Measurements from ENCODE around the gene CENATAC. TPM values are rescaled to one million over a fixed set of nuclear protein-coding genes. Genes with fewer than 3 reads are reported as not detected.
"Not testable (repeated sequence)": the region's sequence is repeated elsewhere in the genome, so short reads cannot be mapped to it uniquely, and the experiment has no call there.

CENATAC gene
- total RNA-seq, 3 donors from 2014 or later, result 42.9 to 75.4 (median 71.1) TPM

DNA sequence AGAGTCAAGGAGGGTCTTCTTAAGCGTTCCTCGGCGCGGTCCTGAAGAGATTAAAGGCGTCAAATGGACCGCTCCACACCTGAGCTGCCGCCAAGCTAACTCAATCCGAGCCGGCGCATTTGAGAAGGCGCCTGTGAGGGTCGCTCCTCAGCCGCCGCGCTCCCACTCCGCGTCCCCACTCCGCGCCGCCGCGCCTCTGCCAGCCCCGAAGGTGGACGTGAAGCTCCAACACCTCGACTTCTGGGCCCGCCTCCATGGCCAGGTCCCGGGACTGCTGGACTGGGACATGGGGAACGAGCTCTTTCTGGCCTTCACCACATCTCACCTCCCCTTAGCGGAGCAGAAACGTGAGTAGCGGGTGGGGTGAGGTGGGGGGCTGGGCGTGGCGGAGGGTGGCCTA is 26.3 kb upstream of the CENATAC start, which contains the start of gene FOXR1:
Gene FOXR1, plus strand, starts transcription at position 116 of the 400 bp plus-strand sequence. Its CDS starts 171 bp downstream, at position 287.
- intact Hi-C loops (cut with DNase I; ENCODE audit: low total_unique reads), result no loop called here
- no peaks in the 10 kb centered on the region for H3K27me3 ChIP-seq
- no peak for TF ChIP-seq POLR2A (IDR thresholded peaks at IDR 0.05)
- TF ChIP-seq, protein P1, sequence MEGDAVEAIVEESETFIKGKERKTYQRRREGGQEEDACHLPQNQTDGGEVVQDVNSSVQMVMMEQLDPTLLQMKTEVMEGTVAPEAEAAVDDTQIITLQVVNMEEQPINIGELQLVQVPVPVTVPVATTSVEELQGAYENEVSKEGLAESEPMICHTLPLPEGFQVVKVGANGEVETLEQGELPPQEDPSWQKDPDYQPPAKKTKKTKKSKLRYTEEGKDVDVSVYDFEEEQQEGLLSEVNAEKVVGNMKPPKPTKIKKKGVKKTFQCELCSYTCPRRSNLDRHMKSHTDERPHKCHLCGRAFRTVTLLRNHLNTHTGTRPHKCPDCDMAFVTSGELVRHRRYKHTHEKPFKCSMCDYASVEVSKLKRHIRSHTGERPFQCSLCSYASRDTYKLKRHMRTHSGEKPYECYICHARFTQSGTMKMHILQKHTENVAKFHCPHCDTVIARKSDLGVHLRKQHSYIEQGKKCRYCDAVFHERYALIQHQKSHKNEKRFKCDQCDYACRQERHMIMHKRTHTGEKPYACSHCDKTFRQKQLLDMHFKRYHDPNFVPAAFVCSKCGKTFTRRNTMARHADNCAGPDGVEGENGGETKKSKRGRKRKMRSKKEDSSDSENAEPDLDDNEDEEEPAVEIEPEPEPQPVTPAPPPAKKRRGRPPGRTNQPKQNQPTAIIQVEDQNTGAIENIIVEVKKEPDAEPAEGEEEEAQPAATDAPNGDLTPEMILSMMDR (IDR thresholded peaks at IDR 0.05), result no peak
- DNase-seq (ENCODE audit: low spot score in 2 of 2), result no peak
- no peaks in the 10 kb centered on the region for H3K36me3 ChIP-seq
- no peak within 1 kb of the TSS for H3K27ac ChIP-seq
- H3K9me3 ChIP-seq, result no peaks in the 10 kb centered on the region
- H3K4me3 ChIP-seq, result no peak within 1 kb of the TSS
- H3K4me1 ChIP-seq, result no peaks in the 10 kb centered on the region

DNA sequence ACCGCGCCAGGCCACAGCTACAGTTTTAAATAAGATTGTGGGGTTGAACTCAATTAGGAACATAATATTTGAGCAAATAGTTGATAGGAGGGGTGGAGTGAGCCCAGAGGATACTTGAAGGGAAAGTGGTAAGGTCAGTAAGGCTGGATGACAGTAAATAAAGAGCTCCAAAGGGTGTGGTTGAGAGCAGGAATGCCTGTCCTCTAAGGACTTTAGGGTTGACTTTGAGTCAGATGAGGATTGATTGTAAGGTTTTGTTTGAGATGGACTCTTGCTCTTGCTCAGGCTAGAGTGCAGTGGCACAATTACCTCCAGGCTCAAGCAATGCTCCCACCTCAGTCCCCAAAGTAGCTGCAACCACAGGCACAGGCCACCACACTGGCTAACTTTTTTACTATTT is 24.0 kb upstream of the CENATAC start:
- H3K36me3 ChIP-seq, result no peaks in the 10 kb centered on the region
- H3K27me3 ChIP-seq, result no peaks in the 10 kb centered on the region
- DNase-seq (ENCODE audit: low spot score in 2 of 2), result no peak
- intact Hi-C loops (cut with DNase I; ENCODE audit: low total_unique reads), result no loop called here
- H3K4me1 ChIP-seq, result no peaks in the 10 kb centered on the region
- H3K4me3 ChIP-seq, result no peak overlapping the region
- H3K27ac ChIP-seq, result no peak overlapping the region
- no peak for TF ChIP-seq POLR2AphosphoS5 (IDR thresholded peaks at IDR 0.05)
- no peaks in the 10 kb centered on the region for H3K9me3 ChIP-seq

DNA sequence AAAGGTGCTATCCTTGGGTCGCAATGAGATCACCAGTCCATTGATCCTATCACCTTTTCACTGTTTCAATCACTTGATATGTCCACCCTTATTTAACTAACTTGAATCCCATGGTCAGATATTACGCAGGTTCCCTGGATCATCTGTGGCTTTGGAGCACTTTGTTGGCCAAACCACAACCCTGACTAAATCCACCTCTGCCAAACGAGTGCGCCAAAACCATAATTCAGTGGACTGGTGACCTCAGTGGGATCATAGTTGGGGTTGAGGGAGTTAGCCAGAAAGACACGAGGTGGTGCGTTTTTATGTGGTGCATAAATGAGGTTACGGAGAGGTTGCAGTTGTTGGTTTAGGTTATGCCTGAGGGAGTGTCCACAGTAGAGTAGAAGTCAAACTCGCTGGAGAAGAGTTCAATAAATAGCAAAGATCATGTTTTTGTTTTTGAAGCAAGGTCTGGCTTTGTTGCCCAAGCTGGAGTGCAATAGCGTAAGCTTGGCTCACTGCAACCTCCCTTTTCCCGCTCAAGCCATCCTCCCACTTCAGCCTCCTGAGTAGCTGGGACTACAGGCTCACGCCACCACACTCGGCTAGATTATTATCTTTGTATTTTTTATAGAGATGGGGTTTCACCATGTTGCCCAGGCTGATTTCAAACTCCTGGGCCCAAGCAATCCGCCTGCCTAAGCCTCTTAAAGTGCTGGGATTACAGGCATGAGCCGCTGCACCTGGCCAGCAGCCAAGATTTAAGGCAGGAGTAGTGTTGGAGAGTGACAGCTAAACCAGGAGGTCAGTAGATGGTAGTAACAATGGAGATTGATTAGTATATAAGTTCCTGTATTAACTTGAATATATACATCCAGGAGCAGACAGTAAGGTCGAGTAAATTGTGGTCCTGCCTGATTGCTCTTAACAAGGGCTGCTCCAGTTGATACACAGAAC is 21.9 kb upstream of the CENATAC start:
- Histone ChIP-seq H3K9me3 (no peaks in the 10 kb centered on the region), H3K27ac (no peak overlapping the region), H3K4me3 (no peak overlapping the region), H3K27me3 (no peaks in the 10 kb centered on the region), H3K4me1 (no peaks in the 10 kb centered on the region), H3K36me3 (no peaks in the 10 kb centered on the region)
- no peak for DNase-seq (ENCODE audit: low spot score in 2 of 2)
- intact Hi-C loops (cut with DNase I; ENCODE audit: low total_unique reads), result no loop called here
- TF ChIP-seq, protein P1 (IDR thresholded peaks at IDR 0.05), result no peak
- TF ChIP-seq POLR2AphosphoS5 (IDR thresholded peaks at IDR 0.05) (no peak), POLR2A (IDR thresholded peaks at IDR 0.05) (no peak)

DNA sequence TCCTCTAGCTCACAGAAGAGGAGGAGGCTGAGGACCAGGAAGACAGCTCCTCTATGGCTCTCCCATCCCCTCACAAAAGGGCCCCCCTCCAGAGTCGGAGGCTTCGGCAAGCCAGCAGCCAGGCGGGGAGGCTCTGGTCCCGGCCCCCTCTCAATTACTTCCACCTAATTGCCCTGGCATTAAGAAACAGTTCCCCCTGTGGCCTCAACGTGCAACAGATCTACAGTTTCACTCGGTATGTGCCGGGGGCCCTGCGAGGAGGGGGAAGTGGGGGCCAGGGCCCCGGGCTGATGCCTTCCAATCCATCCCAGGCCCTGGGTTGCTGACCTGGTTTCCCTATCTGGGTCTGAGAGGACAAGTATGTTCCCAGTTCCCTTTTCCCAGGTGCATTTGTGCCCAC is 18.5 kb upstream of the CENATAC start:
- intact Hi-C loops (cut with DNase I; ENCODE audit: low total_unique reads), result no loop called here
- Histone ChIP-seq H3K9me3 (no peaks in the 10 kb centered on the region), H3K36me3 (no peaks in the 10 kb centered on the region), H3K27ac (no peak overlapping the region), H3K27me3 (no peaks in the 10 kb centered on the region), H3K4me1 (no peaks in the 10 kb centered on the region), H3K4me3 (no peak overlapping the region)
- TF ChIP-seq POLR2A (IDR thresholded peaks at IDR 0.05), result no peak
- TF ChIP-seq, protein P1 (IDR thresholded peaks at IDR 0.05), result no peak
- no peak for TF ChIP-seq POLR2AphosphoS5 (IDR thresholded peaks at IDR 0.05)
- no peak for DNase-seq (ENCODE audit: low spot score in 2 of 2)

DNA sequence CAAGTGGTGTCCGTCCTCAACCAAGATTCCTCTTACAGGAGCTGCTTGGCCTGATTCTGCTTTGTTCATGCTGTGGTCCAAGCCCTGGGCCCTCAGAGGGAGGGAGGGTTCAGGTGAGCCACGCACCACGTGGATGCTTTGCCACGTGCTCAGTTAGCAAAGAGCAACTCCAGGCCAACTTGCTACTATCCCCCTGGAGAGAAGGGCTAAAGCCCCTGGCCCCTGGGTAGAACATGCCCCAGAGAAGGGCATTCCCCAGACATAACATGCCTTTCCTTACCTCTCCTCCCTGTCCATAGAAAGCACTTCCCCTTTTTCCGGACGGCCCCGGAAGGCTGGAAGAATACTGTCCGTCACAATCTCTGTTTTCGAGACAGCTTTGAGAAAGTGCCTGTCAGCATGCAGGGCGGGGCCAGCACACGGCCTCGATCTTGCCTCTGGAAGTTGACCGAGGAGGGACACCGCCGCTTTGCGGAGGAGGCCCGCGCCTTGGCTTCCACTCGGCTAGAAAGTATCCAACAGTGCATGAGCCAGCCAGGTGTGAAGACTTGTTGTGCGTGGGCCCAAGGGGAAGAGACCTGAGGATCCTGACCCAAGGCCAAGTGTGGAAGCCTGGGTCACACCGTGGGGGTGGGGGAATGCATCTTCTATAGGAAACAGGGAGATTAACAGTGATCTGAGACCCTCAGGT is 17.6 kb upstream of the CENATAC start:
- peak overlapping the region in 1 of 3 donors; percentile 46 for H3K4me3 ChIP-seq

DNA sequence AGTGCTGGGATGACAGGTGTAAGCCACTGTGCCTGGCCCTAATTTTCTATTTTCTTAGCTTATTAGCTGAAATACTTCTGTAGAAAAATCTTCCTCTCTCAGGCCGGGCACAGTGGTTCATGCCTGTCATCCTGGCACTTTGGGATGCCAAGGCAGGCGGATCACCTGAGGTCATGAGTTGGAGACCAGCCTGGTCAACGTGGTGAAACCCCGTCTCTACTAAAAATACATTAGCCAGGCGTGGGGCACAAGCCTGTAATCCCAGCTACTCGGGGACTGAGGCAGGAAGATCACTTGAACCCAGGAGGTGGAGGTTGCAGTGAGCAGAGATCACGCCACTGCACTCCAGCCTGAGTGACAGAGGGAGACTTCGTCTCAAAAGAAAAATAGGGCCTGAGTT is 13.6 kb upstream of the CENATAC start:
- DNase-seq (ENCODE audit: low spot score in 2 of 2); H3K4me1 ChIP-seq; H3K27ac ChIP-seq; H3K4me3 ChIP-seq; intact Hi-C loops (cut with DNase I; ENCODE audit: low total_unique reads); H3K27me3 ChIP-seq; H3K9me3 ChIP-seq; H3K36me3 ChIP-seq: not testable (repeated sequence)

More for the DNA sequence above, 17.6 kb upstream of the CENATAC start:
- Histone ChIP-seq H3K27me3 (no peaks in the 10 kb centered on the region), H3K9me3 (no peaks in the 10 kb centered on the region), H3K4me1 (no peaks in the 10 kb centered on the region), H3K36me3 (no peaks in the 10 kb centered on the region), H3K27ac (no peak overlapping the region)
- no peak for DNase-seq (ENCODE audit: low spot score in 2 of 2)
- TF ChIP-seq POLR2AphosphoS5 (IDR thresholded peaks at IDR 0.05) (no peak), POLR2A (IDR thresholded peaks at IDR 0.05) (no peak)
- TF ChIP-seq, protein P1 (IDR thresholded peaks at IDR 0.05), result no peak
- intact Hi-C loops (cut with DNase I; ENCODE audit: low total_unique reads), result no loop called here
